MM.1S (cell line): Measurements from ENCODE around the gene CENPW.

ENCODE experiments used
- DNase-seq: peaks from one replicate; pipeline ENCODE4 v3.0.0-alpha.2; 2015
- H2AFZ ChIP-seq: fragments of 300-600 bp; sonication (generic); 2 replicates; pipeline ENCODE4 v1.6.0; 2016; ENCODE audit warnings: antibody characterized with exemption, low read length
- H3F3A ChIP-seq: fragments of 300-600 bp; sonication (generic); 2 replicates; pipeline ENCODE4 v1.6.1; 2016; ENCODE audit warnings: mild to moderate bottlenecking, antibody characterized with exemption, low read length, moderate library complexity, mixed read lengths; ENCODE audit not compliant: insufficient read depth
- H3K27ac ChIP-seq: fragments of 300-600 bp; sonication (generic); 2 replicates; pipeline ENCODE4 v1.5.1; 2016; ENCODE audit warnings: mild to moderate bottlenecking, low read length
- H3K27me3 ChIP-seq: fragments of 300-600 bp; sonication (generic); replicated peaks from 2 replicates; pipeline ENCODE4 v1.6.0; 2016; ENCODE audit warnings: low read length; ENCODE audit not compliant: insufficient read depth
- H3K36me3 ChIP-seq: fragments of 300-600 bp; sonication (generic); replicated peaks from 2 replicates; pipeline ENCODE4 v1.6.1; 2016; ENCODE audit warnings: mild to moderate bottlenecking, low read length, mixed read lengths; ENCODE audit not compliant: insufficient read depth
- H3K4me1 ChIP-seq: fragments of 300-600 bp; sonication (generic); 2 replicates; pipeline ENCODE4 v1.6.1; 2016; ENCODE audit warnings: low read length, mixed read lengths
- H3K4me2 ChIP-seq: fragments of 300-600 bp; sonication (generic); 2 replicates; pipeline ENCODE4 v1.6.0; 2016; ENCODE audit warnings: low read depth, low read length
- H3K4me3 ChIP-seq: fragments of 300-600 bp; sonication (generic); 2 replicates; pipeline ENCODE4 v1.5.1; 2016; ENCODE audit warnings: low read length, mixed read lengths
- H3K79me2 ChIP-seq: fragments of 300-600 bp; sonication (generic); 2 replicates; pipeline ENCODE4 v1.6.1; 2016; ENCODE audit warnings: mixed run types, low read length, mixed read lengths
- H3K9ac ChIP-seq: fragments of 300-600 bp; sonication (generic); 2 replicates; pipeline ENCODE4 v1.6.1; 2016; ENCODE audit warnings: low read length, mixed read lengths
- H3K9me2 ChIP-seq: fragments of 300-600 bp; sonication (generic); replicated peaks from 2 replicates; pipeline ENCODE4 v1.6.1; 2016; ENCODE audit warnings: mild to moderate bottlenecking, low read length, mixed read lengths; ENCODE audit not compliant: insufficient read depth
- H3K9me3 ChIP-seq: fragments of 300-600 bp; sonication (generic); replicated peaks from 2 replicates; pipeline ENCODE4 v1.6.1; 2016; ENCODE audit warnings: mild to moderate bottlenecking, low read length, mixed read lengths; ENCODE audit not compliant: insufficient read depth
- H4K20me1 ChIP-seq: fragments of 300-600 bp; sonication (generic); 2 replicates; pipeline ENCODE4 v1.6.1; 2016; ENCODE audit warnings: mild to moderate bottlenecking, low read length, moderate library complexity, mixed read lengths; ENCODE audit not compliant: insufficient read depth
- CTCF ChIP-seq: fragments of 300-600 bp; sonication (generic); IDR thresholded peaks from 2 replicates; pipeline ENCODE4 v1.5.1; 2016; ENCODE audit warnings: antibody characterized with exemption, low read length, mixed read lengths
- EZH2 ChIP-seq: fragments of 300-600 bp; sonication (generic); optimal IDR thresholded peaks from 2 replicates; pipeline ENCODE3; 2017; ENCODE audit warnings: low read depth, mild to moderate bottlenecking, antibody characterized with exemption, low read length, mixed read lengths
- EZH2phosphoT487 ChIP-seq: fragments of 300-600 bp; sonication (generic); IDR thresholded peaks from 2 replicates; pipeline ENCODE4 v1.6.1; 2018; ENCODE audit warnings: antibody characterized with exemption, low read length

The CENPW gene

GRCh38 chr6:126361832-126362440 lies 22.0 kb downstream of the CENPW start:
- Histone ChIP-seq H3K4me2 (no peak overlapping the region), H2AFZ (no peak overlapping the region), H3K27ac (no peak overlapping the region), H3K9ac (no peak overlapping the region), H3K36me3 (no peaks in the 10 kb centered on the region), H3K79me2 (no peaks in the 10 kb centered on the region), H3K27me3 (no peaks in the 10 kb centered on the region), H3K4me1 (no peaks in the 10 kb centered on the region), H3K4me3 (no peak overlapping the region), H4K20me1 (no peaks in the 10 kb centered on the region), H3F3A (no peaks in the 10 kb centered on the region), H3K9me2 (no peaks in the 10 kb centered on the region), H3K9me3 (no peaks in the 10 kb centered on the region)
- no peak for DNase-seq
- TF ChIP-seq EZH2phosphoT487 = no peak
- TF ChIP-seq EZH2 = no peak
- no peak for TF ChIP-seq CTCF

GRCh38 chr6:126367849-126368248 lies 27.9 kb downstream of the CENPW start:
- Histone ChIP-seq H4K20me1 (no peaks in the 10 kb centered on the region), H3K9me3 (no peaks in the 10 kb centered on the region), H3K36me3 (no peaks in the 10 kb centered on the region), H3K4me3 (no peak overlapping the region), H3K4me1 (no peaks in the 10 kb centered on the region), H2AFZ (no peak overlapping the region), H3K4me2 (no peak overlapping the region), H3K27ac (no peak overlapping the region), H3F3A (no peaks in the 10 kb centered on the region), H3K9me2 (no peaks in the 10 kb centered on the region), H3K9ac (no peak overlapping the region), H3K27me3 (no peaks in the 10 kb centered on the region), H3K79me2 (no peaks in the 10 kb centered on the region)
- TF ChIP-seq EZH2 (no peak), EZH2phosphoT487 (no peak), CTCF (no peak)
- DNase-seq = no peak

- Histone ChIP-seq H4K20me1 (no peaks in the 10 kb centered on the region), H3K4me2 (no peak overlapping the region), H2AFZ (no peak overlapping the region), H3K4me1 (no peaks in the 10 kb centered on the region), H3K9ac (no peak overlapping the region), H3K9me2 (no peaks in the 10 kb centered on the region), H3K27me3 (no peaks in the 10 kb centered on the region), H3K36me3 (no peaks in the 10 kb centered on the region), H3K4me3 (no peak overlapping the region), H3K79me2 (no peaks in the 10 kb centered on the region), H3K27ac (no peak overlapping the region), H3K9me3 (no peaks in the 10 kb centered on the region), H3F3A (no peaks in the 10 kb centered on the region)
- no peak for TF ChIP-seq CTCF
- DNase-seq = no peak
Measured at GRCh38 chr6:126372626-126373025, 32.7 kb downstream of the CENPW start.
